Measurements from ENCODE around the gene LLGL2.

Gene LLGL2

DNA sequence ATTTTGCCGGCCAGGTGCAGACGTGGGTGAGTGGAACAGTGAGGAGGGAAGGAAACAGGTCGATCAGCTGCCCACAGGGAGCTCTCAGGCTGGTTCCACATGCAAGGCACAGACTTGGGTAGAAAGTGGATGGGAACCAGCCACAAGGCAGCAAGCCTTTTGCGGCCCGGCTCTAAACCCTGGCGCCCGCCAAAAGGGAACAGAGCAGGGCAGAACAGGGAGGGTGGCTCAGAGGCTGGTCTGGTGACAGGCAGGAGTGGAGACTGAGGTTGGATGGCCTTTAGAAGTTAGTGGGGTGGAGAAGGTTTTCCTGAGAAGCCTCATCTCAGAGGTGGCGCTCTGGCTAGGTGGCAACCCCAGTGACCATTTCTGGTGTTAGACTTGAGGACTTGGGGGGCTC is 10.4 kb downstream of the LLGL2 start:
- no peak for TF ChIP-seq SIN3A (IDR thresholded peaks at IDR 0.05; ENCODE audit: borderline replicate concordance, insufficient read depth, low read length)
- TF ChIP-seq POLR2AphosphoS5 (IDR thresholded peaks at IDR 0.05; ENCODE audit: low read depth, low read length), result no peak
- TF ChIP-seq TAF1 (IDR thresholded peaks at IDR 0.05; ENCODE audit: borderline replicate concordance, insufficient read depth, low read length), result no peak
- TF ChIP-seq, protein P1, sequence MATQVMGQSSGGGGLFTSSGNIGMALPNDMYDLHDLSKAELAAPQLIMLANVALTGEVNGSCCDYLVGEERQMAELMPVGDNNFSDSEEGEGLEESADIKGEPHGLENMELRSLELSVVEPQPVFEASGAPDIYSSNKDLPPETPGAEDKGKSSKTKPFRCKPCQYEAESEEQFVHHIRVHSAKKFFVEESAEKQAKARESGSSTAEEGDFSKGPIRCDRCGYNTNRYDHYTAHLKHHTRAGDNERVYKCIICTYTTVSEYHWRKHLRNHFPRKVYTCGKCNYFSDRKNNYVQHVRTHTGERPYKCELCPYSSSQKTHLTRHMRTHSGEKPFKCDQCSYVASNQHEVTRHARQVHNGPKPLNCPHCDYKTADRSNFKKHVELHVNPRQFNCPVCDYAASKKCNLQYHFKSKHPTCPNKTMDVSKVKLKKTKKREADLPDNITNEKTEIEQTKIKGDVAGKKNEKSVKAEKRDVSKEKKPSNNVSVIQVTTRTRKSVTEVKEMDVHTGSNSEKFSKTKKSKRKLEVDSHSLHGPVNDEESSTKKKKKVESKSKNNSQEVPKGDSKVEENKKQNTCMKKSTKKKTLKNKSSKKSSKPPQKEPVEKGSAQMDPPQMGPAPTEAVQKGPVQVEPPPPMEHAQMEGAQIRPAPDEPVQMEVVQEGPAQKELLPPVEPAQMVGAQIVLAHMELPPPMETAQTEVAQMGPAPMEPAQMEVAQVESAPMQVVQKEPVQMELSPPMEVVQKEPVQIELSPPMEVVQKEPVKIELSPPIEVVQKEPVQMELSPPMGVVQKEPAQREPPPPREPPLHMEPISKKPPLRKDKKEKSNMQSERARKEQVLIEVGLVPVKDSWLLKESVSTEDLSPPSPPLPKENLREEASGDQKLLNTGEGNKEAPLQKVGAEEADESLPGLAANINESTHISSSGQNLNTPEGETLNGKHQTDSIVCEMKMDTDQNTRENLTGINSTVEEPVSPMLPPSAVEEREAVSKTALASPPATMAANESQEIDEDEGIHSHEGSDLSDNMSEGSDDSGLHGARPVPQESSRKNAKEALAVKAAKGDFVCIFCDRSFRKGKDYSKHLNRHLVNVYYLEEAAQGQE (IDR thresholded peaks at IDR 0.05; ENCODE audit: insufficient read depth in 1 of 2, low read depth in 2 of 2, low read length in 2 of 2), result no peak
- TF ChIP-seq FOXP2 (optimal IDR thresholded peaks at IDR 0.05; ENCODE audit: borderline replicate concordance, extremely low read depth, extremely low read length, insufficient read depth), result no peak

- TF ChIP-seq TAF1 (IDR thresholded peaks at IDR 0.05; ENCODE audit: borderline replicate concordance, insufficient read depth, low read length) (no peak), SIN3A (IDR thresholded peaks at IDR 0.05; ENCODE audit: borderline replicate concordance, insufficient read depth, low read length) (no peak), FOXP2 (optimal IDR thresholded peaks at IDR 0.05; ENCODE audit: borderline replicate concordance, extremely low read depth, extremely low read length, insufficient read depth) (no peak), POLR2AphosphoS5 (IDR thresholded peaks at IDR 0.05; ENCODE audit: low read depth, low read length) (no peak)
- TF ChIP-seq, protein P1 (IDR thresholded peaks at IDR 0.05; ENCODE audit: insufficient read depth in 1 of 2, low read depth in 2 of 2, low read length in 2 of 2), result no peak
Observed at GRCh38 chr17:75536366-75536765, 10.9 kb downstream of the LLGL2 start.

DNA sequence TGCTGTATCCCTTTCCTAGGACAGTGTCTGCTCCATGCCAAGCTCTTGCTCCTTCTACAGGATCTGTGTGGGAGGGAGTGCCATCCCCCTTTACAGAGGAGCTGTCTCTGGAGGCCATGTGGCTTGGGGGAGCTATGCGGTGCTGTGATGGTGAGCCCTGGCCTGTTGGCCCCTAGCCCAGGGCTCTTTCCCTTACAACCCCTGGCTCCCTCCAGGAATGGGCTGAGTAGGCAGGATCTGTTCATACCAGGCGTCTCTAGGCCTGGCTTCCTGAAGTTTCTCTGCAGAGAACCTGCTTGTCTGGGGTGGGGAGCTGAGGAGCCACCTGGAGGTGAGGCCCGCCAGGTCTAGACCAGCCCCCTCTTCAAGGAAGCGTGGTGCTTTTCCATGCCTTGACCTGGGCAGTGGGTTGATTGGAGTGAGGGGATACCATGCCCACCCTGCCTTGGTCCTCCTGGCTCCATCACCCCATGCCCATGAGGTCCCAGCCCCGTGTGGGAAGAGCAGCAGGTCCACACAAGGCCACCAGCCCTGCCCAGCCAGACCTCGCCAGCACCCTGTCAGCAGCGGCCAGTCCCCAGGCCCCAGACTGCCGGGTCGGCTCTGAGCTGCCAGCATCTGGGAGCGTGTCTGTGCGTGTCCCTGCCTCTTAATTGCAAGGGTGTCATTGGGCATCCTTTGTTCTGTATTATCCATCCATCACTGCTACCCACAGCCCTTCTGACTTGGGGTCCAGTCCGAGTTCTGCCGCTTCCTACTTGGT is 14.7 kb downstream of the LLGL2 start:
- no peak for TF ChIP-seq POLR2AphosphoS5 (IDR thresholded peaks at IDR 0.05; ENCODE audit: low read depth, low read length)
- TF ChIP-seq, protein P1 (IDR thresholded peaks at IDR 0.05; ENCODE audit: insufficient read depth in 1 of 2, low read depth in 2 of 2, low read length in 2 of 2), result no peak
- no peak for TF ChIP-seq TAF1 (IDR thresholded peaks at IDR 0.05; ENCODE audit: borderline replicate concordance, insufficient read depth, low read length)
- TF ChIP-seq FOXP2 (optimal IDR thresholded peaks at IDR 0.05; ENCODE audit: borderline replicate concordance, extremely low read depth, extremely low read length, insufficient read depth), result no peak
- no peak for TF ChIP-seq SIN3A (IDR thresholded peaks at IDR 0.05; ENCODE audit: borderline replicate concordance, insufficient read depth, low read length)

DNA sequence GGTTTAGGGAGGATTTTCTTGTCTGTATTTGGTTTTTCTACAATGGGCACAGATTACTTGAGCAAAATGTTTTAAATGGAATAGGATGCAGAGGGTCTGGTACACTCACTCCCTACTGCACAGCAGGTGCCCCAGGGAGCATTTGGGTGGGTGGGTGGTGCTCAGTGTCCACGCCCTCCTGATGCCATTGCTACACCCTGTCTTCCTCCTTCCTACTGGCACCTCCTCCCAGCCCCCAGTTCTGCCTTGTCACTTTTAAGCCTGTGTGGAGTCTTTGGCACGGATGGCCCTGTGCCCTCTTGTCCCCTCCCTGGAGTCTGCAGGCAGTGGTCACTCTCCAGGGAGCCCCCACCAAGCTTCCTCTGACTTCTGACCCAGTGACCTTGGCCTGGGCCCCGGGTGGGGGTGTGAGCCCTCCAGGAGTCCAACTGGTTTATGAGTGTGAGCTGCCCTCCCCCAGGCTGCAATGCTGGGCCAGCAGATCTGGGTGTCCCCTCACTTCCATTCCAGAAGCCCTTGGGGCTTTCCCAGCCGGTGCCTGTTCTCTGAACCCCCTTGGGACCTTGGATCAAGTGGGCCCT is 15.5 kb downstream of the LLGL2 start:
- TF ChIP-seq POLR2AphosphoS5 (IDR thresholded peaks at IDR 0.05; ENCODE audit: low read depth, low read length), result no peak
- no peak for TF ChIP-seq FOXP2 (optimal IDR thresholded peaks at IDR 0.05; ENCODE audit: borderline replicate concordance, extremely low read depth, extremely low read length, insufficient read depth)
- TF ChIP-seq, protein P1 (IDR thresholded peaks at IDR 0.05; ENCODE audit: insufficient read depth in 1 of 2, low read depth in 2 of 2, low read length in 2 of 2), result no peak
- no peak for TF ChIP-seq SIN3A (IDR thresholded peaks at IDR 0.05; ENCODE audit: borderline replicate concordance, insufficient read depth, low read length)
- TF ChIP-seq TAF1 (IDR thresholded peaks at IDR 0.05; ENCODE audit: borderline replicate concordance, insufficient read depth, low read length), result no peak

Measured in PFSK-1 (cell line).